ENCODE data around the gene NCAPG2.

Gene NCAPG2

DNA sequence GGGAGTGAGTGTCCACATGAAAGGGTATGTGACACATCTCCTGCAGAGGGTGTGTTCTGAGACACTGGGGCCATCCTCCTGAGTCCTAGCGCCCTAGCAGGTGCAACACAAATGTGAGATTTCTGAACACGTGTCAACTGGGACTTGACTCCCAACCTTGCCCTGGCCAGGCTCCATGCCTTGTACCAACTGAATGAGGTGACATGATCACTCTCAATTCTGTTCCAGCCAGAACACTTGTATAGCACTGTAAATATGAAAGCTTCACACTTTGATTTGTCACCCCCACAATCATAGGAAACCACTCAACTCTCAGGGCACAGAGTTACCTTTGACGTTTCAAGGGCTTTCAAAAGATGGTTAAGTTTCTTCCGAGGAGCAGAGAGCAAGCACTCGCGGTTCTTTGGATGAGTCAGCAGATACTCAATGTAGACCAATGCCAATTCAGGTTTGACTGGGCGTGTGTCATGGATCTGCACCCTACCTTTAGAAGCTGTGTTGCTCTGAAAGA is 48.6 kb downstream of the NCAPG2 start:
- TF ChIP-seq GATA2 (IDR thresholded peaks at IDR 0.05; ENCODE audit: low read depth, low read length) (no peak), GATA3 (IDR thresholded peaks at IDR 0.05; ENCODE audit: low read depth, low read length) (no peak)

DNA sequence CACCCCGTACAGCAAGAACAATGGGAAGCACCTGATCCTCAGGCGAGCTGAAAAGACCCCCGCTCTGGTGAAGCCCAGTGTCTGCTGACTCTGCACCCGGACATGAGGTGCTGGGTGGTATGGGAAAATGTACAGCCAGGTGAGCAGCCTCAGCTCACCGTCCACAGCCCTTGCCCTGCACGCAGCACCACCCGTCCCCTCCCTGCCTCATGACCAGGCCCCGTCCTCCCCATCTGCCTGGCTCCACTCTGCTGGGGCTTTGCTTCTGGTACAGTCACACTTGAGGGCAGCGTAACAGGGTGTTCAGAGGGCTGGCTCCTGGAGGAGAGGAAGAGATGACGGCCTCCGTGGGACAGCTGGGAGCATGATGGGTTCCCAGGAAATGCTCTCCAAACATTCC is 49.1 kb downstream of the NCAPG2 start:
- no peak for TF ChIP-seq GATA3 (IDR thresholded peaks at IDR 0.05; ENCODE audit: low read depth, low read length)

GRCh38 chr7:158651968-158652565 is 52.5 kb downstream of the NCAPG2 start:
- TF ChIP-seq GATA3 (IDR thresholded peaks at IDR 0.05; ENCODE audit: low read depth, low read length) (no peak), GATA2 (IDR thresholded peaks at IDR 0.05; ENCODE audit: low read depth, low read length) (no peak)

DNA sequence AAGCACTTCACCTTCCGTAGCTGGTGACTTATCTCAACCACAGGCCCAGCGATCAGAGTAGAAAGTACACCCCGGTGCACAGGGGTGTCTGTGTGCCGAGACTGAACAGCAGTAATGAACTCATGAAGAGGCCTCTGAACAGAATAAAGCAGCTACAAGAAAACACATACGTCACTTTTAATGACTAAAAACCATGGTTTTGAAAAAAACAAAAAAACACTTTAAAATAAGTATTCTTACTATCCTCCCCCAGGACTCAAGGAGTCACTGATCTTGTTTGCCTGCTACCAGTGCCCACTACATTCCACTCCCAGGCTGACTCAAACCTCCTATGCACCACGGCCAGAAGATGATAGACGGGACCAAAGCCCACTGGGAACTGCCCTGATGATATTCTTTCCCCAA is 53.8 kb downstream of the NCAPG2 start:
- TF ChIP-seq GATA2 (IDR thresholded peaks at IDR 0.05; ENCODE audit: low read depth, low read length), result no peak
- no peak for TF ChIP-seq GATA3 (IDR thresholded peaks at IDR 0.05; ENCODE audit: low read depth, low read length)

- TF ChIP-seq GATA3 (IDR thresholded peaks at IDR 0.05; ENCODE audit: low read depth, low read length) (no peak), GATA2 (IDR thresholded peaks at IDR 0.05; ENCODE audit: low read depth, low read length) (no peak)
These were observed 55.3 kb downstream of the NCAPG2 start for GRCh38 chr7:158649279-158649678.

- TF ChIP-seq GATA3 (IDR thresholded peaks at IDR 0.05; ENCODE audit: low read depth, low read length) (no peak), GATA2 (IDR thresholded peaks at IDR 0.05; ENCODE audit: low read depth, low read length) (no peak)
These were observed 55.8 kb downstream of the NCAPG2 start for GRCh38 chr7:158648787-158649186.

DNA sequence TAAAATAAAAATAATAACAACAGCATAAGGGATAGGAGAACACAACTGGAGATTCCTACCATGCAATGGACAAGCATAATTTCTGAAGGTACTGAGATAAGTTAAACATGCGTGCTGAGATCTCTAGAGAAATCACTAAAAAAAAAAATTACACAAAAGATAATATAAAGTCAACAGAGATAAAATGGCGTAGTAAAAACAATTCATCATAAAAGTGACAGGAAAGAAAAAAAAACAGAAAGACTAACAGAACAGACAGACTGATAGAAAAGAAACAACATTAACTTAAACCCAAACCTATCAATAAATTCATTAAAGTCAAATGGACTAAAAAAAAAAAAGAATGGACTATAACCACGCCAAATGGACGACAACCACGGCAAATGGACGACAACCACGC is 56.4 kb downstream of the NCAPG2 start:
- TF ChIP-seq GATA3 (IDR thresholded peaks at IDR 0.05; ENCODE audit: low read depth, low read length) (no peak), GATA2 (IDR thresholded peaks at IDR 0.05; ENCODE audit: low read depth, low read length) (no peak)

DNA sequence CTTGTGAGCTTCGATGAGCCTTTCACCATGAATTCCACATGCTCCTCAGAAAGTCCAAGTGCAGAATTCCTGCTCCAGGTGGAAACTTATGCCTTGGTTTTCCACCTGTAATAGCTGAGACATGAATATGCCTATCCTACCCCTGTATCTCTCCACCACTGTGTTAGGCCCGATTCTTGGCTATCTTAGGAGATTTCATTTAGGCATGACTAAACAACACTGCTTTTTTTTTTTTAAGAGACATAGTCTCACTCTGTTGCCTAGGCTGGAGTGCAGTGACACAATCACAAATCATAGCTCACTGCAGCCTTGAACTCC is 57.2 kb downstream of the NCAPG2 start:
- no peak for TF ChIP-seq GATA2 (IDR thresholded peaks at IDR 0.05; ENCODE audit: low read depth, low read length)
- no peak for TF ChIP-seq GATA3 (IDR thresholded peaks at IDR 0.05; ENCODE audit: low read depth, low read length)

GRCh38 chr7:158646766-158647474 is 57.7 kb downstream of the NCAPG2 start:
- TF ChIP-seq GATA3 (IDR thresholded peaks at IDR 0.05; ENCODE audit: low read depth, low read length) (no peak), GATA2 (IDR thresholded peaks at IDR 0.05; ENCODE audit: low read depth, low read length) (no peak)

GRCh38 chr7:158645842-158646241 is 58.8 kb downstream of the NCAPG2 start:
- TF ChIP-seq GATA3 (IDR thresholded peaks at IDR 0.05; ENCODE audit: low read depth, low read length) (no peak), GATA2 (IDR thresholded peaks at IDR 0.05; ENCODE audit: low read depth, low read length) (no peak)

DNA sequence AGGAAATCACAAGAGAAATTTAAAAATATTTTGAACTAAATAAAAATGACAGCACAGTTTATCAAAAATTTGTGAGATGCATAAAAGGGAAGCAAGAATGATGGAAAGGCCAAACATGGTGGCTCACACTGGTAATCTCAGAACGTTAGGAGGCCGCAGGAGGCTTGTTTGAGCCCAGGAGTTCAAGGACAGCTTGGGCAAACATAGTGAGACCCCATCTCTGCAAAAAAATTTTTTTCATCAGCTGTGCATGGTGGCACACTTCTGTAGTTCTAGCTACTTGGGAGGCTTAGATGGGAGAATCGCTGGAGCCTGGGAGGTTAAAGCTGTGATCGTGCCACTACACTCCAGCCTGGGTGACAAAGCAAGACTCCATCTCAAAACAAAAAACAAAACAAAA is 62.5 kb downstream of the NCAPG2 start:
- TF ChIP-seq GATA2 (IDR thresholded peaks at IDR 0.05; ENCODE audit: low read depth, low read length), result no peak
- no peak for TF ChIP-seq GATA3 (IDR thresholded peaks at IDR 0.05; ENCODE audit: low read depth, low read length)

DNA sequence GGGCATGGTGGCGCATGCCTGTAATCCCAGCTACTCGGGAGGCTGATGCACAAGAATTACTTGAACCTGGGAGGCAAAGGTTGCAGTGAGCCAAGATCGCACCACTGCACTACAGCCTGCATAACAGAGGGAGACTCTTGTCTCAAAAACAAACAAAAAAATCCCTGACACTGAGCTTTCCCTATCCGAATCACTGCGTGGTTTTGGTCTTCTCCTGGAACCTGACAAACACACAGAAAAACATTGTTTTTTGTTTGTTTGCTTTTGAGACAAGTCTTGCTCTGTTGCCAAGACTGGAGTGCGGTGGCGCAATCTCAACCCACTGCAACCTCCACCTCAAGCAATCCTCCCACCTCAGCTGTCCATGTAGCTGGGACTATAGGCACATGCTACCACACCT is 66.6 kb downstream of the NCAPG2 start:
- TF ChIP-seq GATA3 (IDR thresholded peaks at IDR 0.05; ENCODE audit: low read depth, low read length) (no peak), GATA2 (IDR thresholded peaks at IDR 0.05; ENCODE audit: low read depth, low read length) (no peak)

DNA sequence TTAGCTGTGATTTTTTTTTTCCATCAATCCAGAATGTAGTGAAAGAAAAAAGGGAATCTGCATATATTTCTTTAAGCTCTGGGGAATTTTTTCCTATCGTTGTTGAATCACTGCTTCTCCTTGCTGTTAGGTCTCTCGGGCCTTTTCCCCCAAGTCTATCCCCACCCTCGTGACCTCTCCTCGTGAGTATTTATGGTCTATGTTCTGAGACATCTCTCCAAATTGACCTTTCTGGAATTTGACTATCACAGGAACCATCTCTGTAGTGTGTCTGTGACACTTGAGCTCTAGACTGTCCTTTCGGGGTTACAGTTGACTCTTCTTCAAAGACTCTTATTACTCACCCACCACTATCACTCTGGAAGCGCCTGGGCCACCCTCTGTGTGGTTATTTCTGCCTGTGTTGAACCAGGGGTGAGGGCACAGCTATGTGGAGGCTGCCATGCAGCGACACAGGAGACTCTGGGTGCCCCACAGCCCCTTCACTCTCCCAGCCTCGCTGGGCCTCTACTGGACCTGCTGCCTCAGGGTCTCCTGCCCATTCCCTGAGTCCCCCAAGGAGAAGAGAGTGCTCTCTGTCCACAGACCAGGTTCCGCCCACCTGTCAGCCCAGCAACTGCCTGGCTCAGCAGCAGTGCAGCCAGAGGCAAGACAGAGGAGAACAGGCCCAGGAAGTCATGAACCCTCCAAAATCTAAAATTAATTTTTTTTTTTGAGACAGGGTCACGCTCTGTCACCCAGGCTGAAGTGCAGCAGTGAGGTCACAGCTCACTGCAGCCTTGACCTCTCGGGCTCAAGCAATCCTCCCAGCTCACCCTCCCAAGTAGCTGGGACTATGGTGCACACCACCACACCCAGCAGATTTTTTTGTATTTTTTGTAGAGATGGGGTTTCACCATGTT is 71.3 kb downstream of the NCAPG2 start:
- TF ChIP-seq GATA2 (IDR thresholded peaks at IDR 0.05; ENCODE audit: low read depth, low read length) (no peak), GATA3 (IDR thresholded peaks at IDR 0.05; ENCODE audit: low read depth, low read length) (no peak)

DNA sequence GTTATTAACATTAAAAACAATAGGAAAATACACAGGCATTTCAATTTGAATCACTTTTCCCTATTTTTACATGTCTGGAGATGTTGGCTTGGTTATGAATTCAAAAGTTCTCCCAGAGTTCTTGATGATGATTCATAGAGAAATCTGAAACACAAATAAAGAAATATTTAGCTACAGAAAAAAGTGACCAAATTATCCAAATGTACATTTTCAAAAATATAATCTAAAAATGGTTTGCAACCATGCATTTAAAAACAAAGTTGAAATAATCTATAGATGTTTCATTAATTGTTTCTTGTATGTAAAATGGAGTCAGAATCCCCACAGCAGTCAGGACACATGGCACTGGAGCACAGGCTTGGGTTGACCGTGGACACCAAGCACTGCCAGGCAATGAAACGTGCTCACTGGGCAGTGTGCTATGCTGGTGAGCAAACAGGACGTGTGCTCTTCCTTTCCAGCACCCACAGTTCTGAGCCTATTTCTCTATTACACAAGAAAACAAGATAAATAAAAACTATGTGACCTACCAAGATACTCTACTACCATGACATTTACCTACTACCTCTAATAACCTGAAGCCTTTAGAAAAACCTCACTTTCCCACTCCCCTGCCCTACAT is 72.9 kb downstream of the NCAPG2 start:
- TF ChIP-seq GATA2 (IDR thresholded peaks at IDR 0.05; ENCODE audit: low read depth, low read length), result no peak
- TF ChIP-seq GATA3 (IDR thresholded peaks at IDR 0.05; ENCODE audit: low read depth, low read length), result no peak
